Mesenchymal stem cell (in vitro differentiated cells and primary cell): ENCODE results near the gene RAMP1.

ENCODE experiments used
- DNase-seq: peaks from one replicate; pipeline ENCODE4 v3.0.0-alpha.2; 2013
- H2AFZ ChIP-seq: one replicate; pipeline ENCODE4 v1.6.1; 2013; ENCODE audit warnings: low read depth, mild to moderate bottlenecking, control low read depth, inconsistent platforms, low read length, moderate library complexity
- H2AK5ac ChIP-seq: 2 replicates; pipeline ENCODE4 v1.6.1; 2013; ENCODE audit warnings: low read length, moderate library complexity, mild to moderate bottlenecking, inconsistent platforms; ENCODE audit not compliant: severe bottlenecking
- H2BK120ac ChIP-seq: one replicate; pipeline ENCODE4 v1.6.1; 2013; ENCODE audit warnings: low read depth, mild to moderate bottlenecking, inconsistent platforms, low read length, moderate library complexity
- H2BK12ac ChIP-seq, 2 experiments: one replicate each; pipeline ENCODE4 v1.6.1; 2013; ENCODE audit warnings: inconsistent platforms in 2 of 2, low read length in 2 of 2, mild to moderate bottlenecking in 2 of 2, moderate library complexity in 2 of 2, control low read depth in 1 of 2
- H2BK15ac ChIP-seq: one replicate; pipeline ENCODE4 v1.6.1; 2013; ENCODE audit warnings: mild to moderate bottlenecking, low read depth, inconsistent platforms; ENCODE audit not compliant: poor library complexity, severe bottlenecking
- H2BK5ac ChIP-seq: 2 replicates; pipeline ENCODE4 v1.6.1; 2013; ENCODE audit warnings: low read depth, mild to moderate bottlenecking, low read length, control low read depth, inconsistent platforms; ENCODE audit not compliant: poor library complexity, severe bottlenecking
- H3K14ac ChIP-seq, 2 experiments: one replicate each; pipeline ENCODE4 v1.6.1; 2013; ENCODE audit warnings: inconsistent platforms in 2 of 2, low read length in 2 of 2, control low read depth in 1 of 2, mild to moderate bottlenecking in 1 of 2, moderate library complexity in 1 of 2
- H3K18ac ChIP-seq, 2 experiments: one replicate each; pipeline ENCODE4 v1.6.1; 2013; ENCODE audit warnings: inconsistent platforms in 2 of 2, low read length in 2 of 2, control low read depth in 1 of 2, low read depth in 1 of 2, mild to moderate bottlenecking in 1 of 2
- H3K23ac ChIP-seq, 2 experiments: one replicate each; pipeline ENCODE4 v1.6.1; 2013; ENCODE audit warnings: inconsistent platforms in 2 of 2, low read length in 2 of 2, mild to moderate bottlenecking in 2 of 2, moderate library complexity in 2 of 2, control low read depth in 1 of 2
- H3K27ac ChIP-seq: 2 replicates; pipeline ENCODE4 v1.5.1; 2013; ENCODE audit warnings: mild to moderate bottlenecking, moderate library complexity, low read length, control low read depth, inconsistent platforms; ENCODE audit not compliant: poor library complexity, severe bottlenecking
- H3K27me3 ChIP-seq, 2 experiments: 2 replicates each; pipeline versions ENCODE4 v1.6.1 to v1.7.0; 2013; ENCODE audit warnings: low read length in 2 of 2, mild to moderate bottlenecking in 2 of 2, moderate library complexity in 2 of 2, control low read depth in 1 of 2, inconsistent platforms in 1 of 2; ENCODE audit not compliant: control insufficient read depth in 1 of 2, insufficient read depth in 1 of 2
- H3K36me3 ChIP-seq, 2 experiments: 2 replicates each; pipeline versions ENCODE4 v1.6.1 to v1.7.0; 2013; ENCODE audit warnings: low read length in 2 of 2, control low read depth in 1 of 2, inconsistent platforms in 1 of 2, low read depth in 1 of 2, mild to moderate bottlenecking in 1 of 2; ENCODE audit not compliant: insufficient read depth in 2 of 2, control insufficient read depth in 1 of 2
- H3K4ac ChIP-seq, 2 experiments: one replicate each; pipeline ENCODE4 v1.6.1; 2013; ENCODE audit warnings: inconsistent platforms in 2 of 2, low read length in 2 of 2, mild to moderate bottlenecking in 2 of 2, moderate library complexity in 2 of 2, control low read depth in 1 of 2, low read depth in 1 of 2
- H3K4me1 ChIP-seq: 2 replicates; pipeline ENCODE4 v1.6.1; 2013; ENCODE audit warnings: low read depth, low read length, control low read depth; ENCODE audit not compliant: control insufficient read depth, insufficient read depth
- H3K4me2 ChIP-seq: 2 replicates; pipeline ENCODE4 v1.6.1; 2013; ENCODE audit warnings: low read length, mild to moderate bottlenecking, inconsistent platforms; ENCODE audit not compliant: poor library complexity, severe bottlenecking
- H3K4me3 ChIP-seq, 2 experiments: 2 replicates each; pipeline versions ENCODE4 v1.5.1 to v1.7.0; 2013; ENCODE audit warnings: low read length in 2 of 2, mild to moderate bottlenecking in 2 of 2, control low read depth in 1 of 2, low read depth in 1 of 2; ENCODE audit not compliant: insufficient read depth in 1 of 2
- H3K79me1 ChIP-seq: replicated peaks from 2 replicates; pipeline ENCODE4 v1.6.1; 2013; ENCODE audit warnings: mild to moderate bottlenecking, control low read depth, low read length, inconsistent platforms; ENCODE audit not compliant: poor library complexity, severe bottlenecking
- H3K9ac ChIP-seq: 2 replicates; pipeline ENCODE4 v1.7.0; 2013; ENCODE audit warnings: mild to moderate bottlenecking, low read length, moderate library complexity
- H3K9me3 ChIP-seq: 2 replicates; pipeline ENCODE4 v1.7.0; 2013; ENCODE audit warnings: mild to moderate bottlenecking, low read length; ENCODE audit not compliant: control insufficient read depth
- H4K8ac ChIP-seq: one replicate; pipeline ENCODE4 v1.6.1; 2013; ENCODE audit warnings: inconsistent platforms, mild to moderate bottlenecking, low read length, moderate library complexity
- H4K91ac ChIP-seq: one replicate; pipeline ENCODE4 v1.6.1; 2013; ENCODE audit warnings: mild to moderate bottlenecking, low read length, inconsistent platforms
- WGBS: methylation state at CpG from one replicate; pipeline ENCODE4 v1.1.7; 2013; ENCODE audit warnings: mixed read lengths; 5-methylcytosine and 5-hydroxymethylcytosine counted together

The RAMP1 gene

DNA sequence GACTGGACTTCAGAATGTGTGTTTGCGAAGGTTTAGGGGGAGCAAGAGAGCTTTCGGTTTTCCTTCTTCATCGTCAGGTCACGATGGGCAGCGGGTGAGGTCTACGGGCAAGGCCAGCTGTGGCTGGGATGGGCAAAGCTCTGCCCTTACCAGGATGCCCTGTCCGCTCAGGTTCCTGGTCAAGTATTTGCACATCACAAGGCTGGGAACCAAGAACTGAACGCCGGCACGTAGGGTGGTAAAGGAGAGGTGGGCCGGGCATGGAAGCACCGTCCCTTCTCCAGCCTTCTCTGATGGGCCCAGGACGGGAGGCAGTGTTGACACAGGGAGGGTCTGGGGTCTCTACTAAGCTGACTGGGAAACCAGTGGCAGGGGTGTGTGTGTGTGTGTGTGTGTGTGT lies 56.9 kb downstream of the RAMP1 start:
- Histone ChIP-seq H3K4ac (no peak overlapping the region), H3K4me1 (peaks cover 2% of the 10 kb centered on the region), H2AK5ac (no peak overlapping the region), H3K36me3 (no peaks in the 10 kb centered on the region), H3K79me1 (no peaks in the 10 kb centered on the region), H2BK5ac (no peak overlapping the region), H4K91ac (no peak overlapping the region), H3K4me3 (no peak overlapping the region), H2AFZ (no peak overlapping the region), H3K18ac (no peak overlapping the region), H2BK15ac (no peak overlapping the region), H3K27me3 (peaks cover 0 to 20% of the 10 kb centered on the region in 2 experiments), H3K14ac (no peak overlapping the region), H3K27ac (no peak overlapping the region), H3K23ac (no peak overlapping the region), H2BK12ac (no peak overlapping the region), H2BK120ac (no peak overlapping the region), H3K9ac (no peak overlapping the region), H3K4me2 (no peak overlapping the region), H3K9me3 (no peaks in the 10 kb centered on the region), H4K8ac (no peak overlapping the region)
- WGBS, result 96% methylated on average over 13 of the region's 13 CpGs
- DNase-seq, result no peak

DNA sequence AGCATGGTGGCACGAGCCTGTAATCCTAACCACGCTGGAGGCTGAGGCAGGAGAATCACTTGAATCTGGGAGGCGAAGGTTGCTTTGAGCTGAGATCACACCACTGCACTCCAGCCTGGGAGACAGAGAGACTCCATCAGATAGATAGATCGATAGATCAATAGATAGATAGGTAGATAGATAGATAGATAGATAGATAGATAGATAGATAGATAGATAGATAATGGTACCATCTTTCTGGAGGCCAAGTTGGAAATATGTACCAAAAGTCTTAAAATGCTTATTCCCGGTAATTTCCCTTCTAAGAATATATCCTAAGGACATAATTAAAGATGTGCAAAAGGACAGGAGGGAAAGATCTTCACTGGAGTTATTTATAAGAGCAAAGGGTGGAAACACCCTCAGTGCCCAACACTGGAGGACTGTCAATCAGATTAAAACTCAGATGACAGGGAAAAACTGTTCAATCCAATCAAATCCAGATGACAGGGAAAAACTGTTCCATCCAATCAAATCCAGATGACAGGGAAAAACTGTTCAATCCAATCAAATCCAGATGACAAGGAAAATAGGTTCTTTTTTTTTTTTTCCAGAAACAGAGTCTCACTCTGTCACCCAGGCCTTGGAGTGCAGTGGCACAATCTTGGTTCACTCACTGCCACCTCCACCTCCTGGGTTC lies 58.4 kb downstream of the RAMP1 start:
- no peak overlapping the region for H3K4me2 ChIP-seq
- no peak for DNase-seq
- no peak overlapping the region for H3K4me3 ChIP-seq
- no peaks in the 10 kb centered on the region for H3K36me3 ChIP-seq
- H3K27me3 ChIP-seq, result peaks cover 0 to 13% of the 10 kb centered on the region in 2 experiments
- no peaks in the 10 kb centered on the region for H3K9me3 ChIP-seq
- H3K18ac ChIP-seq, result no peak overlapping the region
- no peak overlapping the region for H2BK120ac ChIP-seq
- WGBS, result 89% methylated on average over 4 of the region's 5 CpGs
- no peak overlapping the region for H4K91ac ChIP-seq
- no peak overlapping the region for H2BK12ac ChIP-seq
- peaks cover 5% of the 10 kb centered on the region for H3K4me1 ChIP-seq
- no peak overlapping the region for H3K27ac ChIP-seq
- no peak overlapping the region for H2AK5ac ChIP-seq
- H4K8ac ChIP-seq, result no peak overlapping the region
- H2AFZ ChIP-seq, result no peak overlapping the region
- H3K4ac ChIP-seq, result no peak overlapping the region
- H2BK5ac ChIP-seq, result no peak overlapping the region
- H3K14ac ChIP-seq, result no peak overlapping the region
- H3K9ac ChIP-seq, result no peak overlapping the region
- H2BK15ac ChIP-seq, result no peak overlapping the region
- H3K79me1 ChIP-seq, result no peaks in the 10 kb centered on the region
- no peak overlapping the region for H3K23ac ChIP-seq

DNA sequence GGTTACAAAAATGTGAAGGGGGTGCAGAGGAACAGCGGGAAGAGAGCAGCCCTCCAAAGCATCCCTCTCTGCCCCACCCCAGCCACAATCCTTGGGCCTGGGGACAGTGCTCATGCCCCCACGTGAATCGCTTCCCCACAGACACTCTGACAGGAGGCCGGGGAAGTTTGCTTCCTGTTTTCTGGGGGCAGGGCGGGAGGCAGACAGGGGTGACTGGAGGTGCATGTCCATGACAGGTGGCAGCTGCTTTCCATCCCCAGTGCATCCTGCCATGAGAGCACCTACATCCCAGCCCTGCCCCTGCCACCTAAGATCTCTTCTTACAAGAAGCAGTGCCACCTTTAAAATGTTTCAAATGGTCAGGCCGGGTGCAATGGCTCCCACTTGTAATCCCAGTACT lies 60.2 kb downstream of the RAMP1 start:
- 84% methylated on average over 6 of the region's 6 CpGs for WGBS
- Histone ChIP-seq H3K27me3 (peaks cover 0 to 9% of the 10 kb centered on the region in 2 experiments), H4K8ac (no peak overlapping the region)

DNA sequence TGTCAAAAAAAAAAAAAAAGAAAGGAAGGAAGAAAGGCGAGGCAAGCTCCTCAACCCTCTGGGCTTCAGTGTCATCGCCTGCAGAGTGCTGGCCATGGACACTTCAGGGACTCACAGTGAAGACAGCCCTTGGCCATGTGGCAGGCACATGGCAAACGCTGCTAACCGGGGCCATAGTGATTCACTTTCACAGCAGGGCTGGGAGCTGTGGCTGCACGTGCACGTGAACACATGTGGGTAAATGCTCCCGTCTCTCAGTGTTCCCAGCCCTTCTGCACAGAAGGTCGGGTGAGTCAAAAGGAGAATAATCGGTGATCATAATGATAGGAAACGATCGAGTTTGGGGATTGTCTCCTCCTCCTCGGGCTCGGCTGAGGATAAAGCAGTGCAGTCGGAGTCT lies 61.2 kb downstream of the RAMP1 start:
- Histone ChIP-seq H3K27ac (no peak overlapping the region), H4K8ac (no peak overlapping the region), H2BK15ac (no peak overlapping the region), H3K18ac (no peak overlapping the region), H3K4me2 (no peak overlapping the region), H3K23ac (no peak overlapping the region), H3K9me3 (no peaks in the 10 kb centered on the region), H3K27me3 (peaks cover 0 to 9% of the 10 kb centered on the region in 2 experiments), H2BK5ac (no peak overlapping the region), H2BK120ac (no peak overlapping the region), H2AFZ (no peak overlapping the region), H3K79me1 (no peaks in the 10 kb centered on the region), H3K4me1 (peaks cover 12% of the 10 kb centered on the region), H2BK12ac (no peak overlapping the region), H4K91ac (no peak overlapping the region), H3K4ac (no peak overlapping the region), H3K4me3 (no peak overlapping the region), H2AK5ac (no peak overlapping the region), H3K9ac (no peak overlapping the region), H3K36me3 (no peaks in the 10 kb centered on the region), H3K14ac (no peak overlapping the region)
- DNase-seq, result no peak
- 86% methylated on average over 14 of the region's 14 CpGs for whole genome bisulfite sequencing

More for the DNA sequence above, 60.2 kb downstream of the RAMP1 start:
- H3K4me2 ChIP-seq, result no peak overlapping the region
- H2BK15ac ChIP-seq, result no peak overlapping the region
- no peaks in the 10 kb centered on the region for H3K36me3 ChIP-seq
- no peak overlapping the region for H4K91ac ChIP-seq
- no peak overlapping the region for H3K4ac ChIP-seq
- H3K79me1 ChIP-seq, result no peaks in the 10 kb centered on the region
- no peak for DNase-seq
- H3K9me3 ChIP-seq, result no peaks in the 10 kb centered on the region
- H2BK5ac ChIP-seq, result no peak overlapping the region
- no peak overlapping the region for H2AFZ ChIP-seq
- no peak overlapping the region for H3K18ac ChIP-seq
- no peak overlapping the region for H3K27ac ChIP-seq
- H3K9ac ChIP-seq, result no peak overlapping the region
- H2BK12ac ChIP-seq, result no peak overlapping the region
- H3K4me1 ChIP-seq, result peaks cover 12% of the 10 kb centered on the region
- no peak overlapping the region for H3K23ac ChIP-seq
- H2BK120ac ChIP-seq, result no peak overlapping the region
- H2AK5ac ChIP-seq, result no peak overlapping the region
- H3K14ac ChIP-seq, result no peak overlapping the region
- no peak overlapping the region for H3K4me3 ChIP-seq
